ENCODE data around the gene CDC42EP1.

GRCh38 chr22:37568448-37569008, 8.2 kb downstream of the CDC42EP1 start:
- TF ChIP-seq CTCF (IDR thresholded peaks at IDR 0.05) (no peak), POLR2AphosphoS5 (IDR thresholded peaks at IDR 0.05; ENCODE audit: low read depth, low read length) (no peak)
